NCI-H1105 (cell line): Measurements from ENCODE around the gene ZNF569.
"Not testable (repeated sequence)": the region's sequence is repeated elsewhere in the genome, so short reads cannot be mapped to it uniquely, and the experiment has no call there.

Experiments used
- DNase-seq: peaks from one replicate; lab custom pipeline; 2025; lab: John Stamatoyannopoulos, UW

Gene ZNF569

GRCh38 chr19:37401078-37401477, 66.2 kb downstream of the ZNF569 start:
- no peak for DNase-seq

GRCh38 chr19:37391399-37391798, 75.8 kb downstream of the ZNF569 start:
- not testable (repeated sequence) for DNase-seq

GRCh38 chr19:37389234-37389633, 78.0 kb downstream of the ZNF569 start:
- no peak for DNase-seq

GRCh38 chr19:37370880-37371661, 96.2 kb downstream of the ZNF569 start, which contains the start of gene ZNF527:
Gene ZNF527 (plus strand): TSS chr19:37371099. CDS start chr19:37374199, 3,100 bp downstream.
- peak; percentile 95 for DNase-seq

- DNase-seq: not testable (repeated sequence)
Observed at GRCh38 chr19:37370386-37370879, 96.8 kb downstream of the ZNF569 start.

GRCh38 chr19:37362733-37363132, 104.5 kb downstream of the ZNF569 start:
- no peak for DNase-seq

- no peak for DNase-seq
Observed at GRCh38 chr19:37361994-37362393, 105.2 kb downstream of the ZNF569 start.
